ENCODE results near the gene NIPAL1. TPM values are rescaled to one million over a fixed set of nuclear protein-coding genes. Genes with fewer than 3 reads are reported as not detected.
A peak's percentile ranks its signal among the peaks of the same experiment; 100 is the strongest.
"Not testable (repeated sequence)": the region's sequence is repeated elsewhere in the genome, so short reads cannot be mapped to it uniquely, and the experiment has no call there.

NIPAL1 gene
- total RNA-seq, 2 donors from 2014 or later: 3.4 to 8.4 TPM

- WGBS, 2 experiments (ENCODE audit: insufficient coverage in 1 of 2, insufficient read length in 1 of 2): 86 to 93% methylated on average over 1 of the region's 1 CpG
- no peaks in the 10 kb centered on the region for H3K27me3 Mint-ChIP-seq (ENCODE audit: insufficient read depth)
- peaks cover 61% of the 10 kb centered on the region for H3K9me3 Mint-ChIP-seq
Measured at GRCh38 chr4:47996021-47996420, 20.6 kb upstream of the NIPAL1 start.

GRCh38 chr4:48002267-48002666 lies 14.3 kb upstream of the NIPAL1 start:
- H3K36me3 ChIP-seq (ENCODE audit: control insufficient read depth, insufficient read depth, low read length): no peaks in the 10 kb centered on the region
- H3K27ac ChIP-seq (ENCODE audit: low read depth, low read length): no peak overlapping the region
- no peaks in the 10 kb centered on the region for H3K27me3 ChIP-seq (ENCODE audit: control insufficient read depth, insufficient read depth, low read length, poor library complexity, severe bottlenecking)
- Mint-ChIP-seq H3K36me3 (ENCODE audit: low read depth) (peaks cover 13% of the 10 kb centered on the region), H3K27ac (no peak overlapping the region), H3K9me3 (peaks cover 45% of the 10 kb centered on the region), H3K4me1 (no peaks in the 10 kb centered on the region), H3K4me3 (no peak overlapping the region), H3K27me3 (ENCODE audit: insufficient read depth) (no peaks in the 10 kb centered on the region)
- TF ChIP-seq CTCF (conservative IDR thresholded peaks at IDR 0.05): no peak
- H3K9ac ChIP-seq (ENCODE audit: extremely low read depth, low read length, poor library complexity, severe bottlenecking): no peak overlapping the region
- WGBS, 2 experiments (ENCODE audit: insufficient coverage in 1 of 2, insufficient read length in 1 of 2): 73% methylated on average over 1 of the region's 1 CpG; no CpG with 5 or more reads in 1 of the 2 experiments
- no peak for DNase-seq
- peaks cover 59% of the 10 kb centered on the region for H3K9me3 ChIP-seq (ENCODE audit: control insufficient read depth, low read length)
- no peak overlapping the region for H3K4me3 ChIP-seq (ENCODE audit: low read length)
- no peaks in the 10 kb centered on the region for H3K4me1 ChIP-seq (ENCODE audit: control insufficient read depth, insufficient read depth, low read length)

More at GRCh38 chr4:47996021-47996420, 20.6 kb upstream of the NIPAL1 start:
- no peak overlapping the region for H3K27ac ChIP-seq (ENCODE audit: low read depth, low read length)
- H3K9ac ChIP-seq (ENCODE audit: extremely low read depth, low read length, poor library complexity, severe bottlenecking): no peak overlapping the region
- no peaks in the 10 kb centered on the region for H3K27me3 ChIP-seq (ENCODE audit: control insufficient read depth, insufficient read depth, low read length, poor library complexity, severe bottlenecking)
- H3K4me3 ChIP-seq (ENCODE audit: low read length): no peak overlapping the region
- no peak overlapping the region for H3K27ac Mint-ChIP-seq
- no peaks in the 10 kb centered on the region for H3K36me3 ChIP-seq (ENCODE audit: control insufficient read depth, insufficient read depth, low read length)
- peaks cover 2% of the 10 kb centered on the region for H3K36me3 Mint-ChIP-seq (ENCODE audit: low read depth)
- H3K4me3 Mint-ChIP-seq: no peak overlapping the region
- H3K4me1 Mint-ChIP-seq: no peaks in the 10 kb centered on the region
- H3K4me1 ChIP-seq (ENCODE audit: control insufficient read depth, insufficient read depth, low read length): no peaks in the 10 kb centered on the region
- no peak for DNase-seq
- H3K9me3 ChIP-seq (ENCODE audit: control insufficient read depth, low read length): peaks cover 59% of the 10 kb centered on the region
- TF ChIP-seq CTCF (conservative IDR thresholded peaks at IDR 0.05): no peak

DNA sequence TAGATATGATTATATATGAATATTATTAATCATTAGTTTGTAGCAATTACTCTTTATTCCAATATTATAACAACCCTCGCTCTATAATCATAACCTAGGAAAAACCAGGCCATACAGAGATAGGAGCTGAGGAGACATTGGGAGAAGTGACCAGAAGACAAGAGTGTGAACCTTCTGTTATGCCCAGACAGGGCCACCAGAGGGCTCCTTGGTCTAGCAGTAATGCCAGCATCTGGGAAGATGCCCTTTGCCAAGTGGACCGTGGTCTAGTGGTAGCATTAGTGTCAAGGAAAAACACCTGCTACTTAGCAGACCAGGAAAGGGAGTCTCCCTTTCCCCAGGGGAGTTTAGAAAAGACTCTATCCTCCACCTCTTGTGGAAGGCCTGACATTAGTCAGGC lies 13.0 kb upstream of the NIPAL1 start:
- peaks cover 13% of the 10 kb centered on the region for H3K36me3 Mint-ChIP-seq (ENCODE audit: low read depth)
- H3K9ac ChIP-seq (ENCODE audit: extremely low read depth, low read length, poor library complexity, severe bottlenecking); H3K4me3 ChIP-seq (ENCODE audit: low read length); H3K36me3 ChIP-seq (ENCODE audit: control insufficient read depth, insufficient read depth, low read length); H3K27ac ChIP-seq (ENCODE audit: low read depth, low read length); H3K4me3 Mint-ChIP-seq; H3K27ac Mint-ChIP-seq; H3K4me1 Mint-ChIP-seq; H3K4me1 ChIP-seq (ENCODE audit: control insufficient read depth, insufficient read depth, low read length); H3K27me3 Mint-ChIP-seq (ENCODE audit: insufficient read depth); H3K27me3 ChIP-seq (ENCODE audit: control insufficient read depth, insufficient read depth, low read length, poor library complexity, severe bottlenecking): not testable (repeated sequence)
- WGBS, 2 experiments (ENCODE audit: insufficient coverage in 1 of 2, insufficient read length in 1 of 2): 85 to 100% methylated on average over 1 to 2 of the region's 2 CpGs
- H3K9me3 Mint-ChIP-seq: peaks cover 51% of the 10 kb centered on the region
- peak; percentile 49 for DNase-seq
- peaks cover 62% of the 10 kb centered on the region for H3K9me3 ChIP-seq (ENCODE audit: control insufficient read depth, low read length)
- TF ChIP-seq CTCF (conservative IDR thresholded peaks at IDR 0.05): peak; percentile 65
